H1 (cell line): ENCODE data around the gene PRKAR2B. TPM values are rescaled to one million over a fixed set of nuclear protein-coding genes. Genes with fewer than 3 reads are reported as not detected.

Source experiments
- CTCF ChIA-PET: fragments of 300-600 bp; sonication (Branson Sonifier 250); formaldehyde crosslinking; loops from one replicate; lab custom pipeline; 2021; ENCODE audit not compliant: partially characterized antibody; lab: Charles Lee
- POLR2A ChIA-PET: fragments of 300-600 bp; sonication (Branson Sonifier 250); formaldehyde crosslinking; loops from one replicate; lab custom pipeline; 2021; ENCODE audit warnings: inconsistent platforms; ENCODE audit not compliant: partially characterized antibody; lab: Charles Lee
- DNase-seq, 2 experiments: peaks; one replicate each; pipeline versions ENCODE4 v3.0.0 to v3.0.0-alpha.2; 2010 to 2022; ENCODE audit warnings: low spot score in 2 of 2, low read depth in 1 of 2, mixed read lengths in 1 of 2
- FAIRE-seq: peaks from 2 replicates; lab custom pipeline; 2011; peaks lifted over from hg19 to GRCh38; lab: Jason Lieb, UNC
- H2AFZ ChIP-seq: 2 replicates; pipeline ENCODE4 v1.8.1; 2012; ENCODE audit warnings: low read length, inconsistent platforms
- H2AK5ac ChIP-seq: 2 replicates; pipeline ENCODE4 v1.6.1; 2013; ENCODE audit warnings: low read depth, low read length
- H2BK120ac ChIP-seq: replicated peaks from 2 replicates; pipeline ENCODE3; 2013; ENCODE audit warnings: low read depth, low read length, inconsistent platforms
- H2BK12ac ChIP-seq: 2 replicates; pipeline ENCODE4 v1.6.1; 2013; ENCODE audit warnings: low read depth, low read length
- H2BK15ac ChIP-seq: 2 replicates; pipeline ENCODE4 v1.6.1; 2013; ENCODE audit warnings: low read length
- H2BK20ac ChIP-seq: 2 replicates; pipeline ENCODE4 v1.6.1; 2013; ENCODE audit warnings: low read length
- H2BK5ac ChIP-seq: 2 replicates; pipeline ENCODE4 v1.6.1; 2013; ENCODE audit warnings: low read depth, low read length
- H3K14ac ChIP-seq: 2 replicates; pipeline ENCODE4 v1.6.1; 2013; ENCODE audit warnings: inconsistent platforms; ENCODE audit not compliant: insufficient read length
- H3K18ac ChIP-seq: 2 replicates; pipeline ENCODE4 v1.6.1; 2013; ENCODE audit warnings: low read length; ENCODE audit errors: extremely low read depth
- H3K23ac ChIP-seq: 2 replicates; pipeline ENCODE4 v1.6.1; 2013; ENCODE audit warnings: inconsistent platforms; ENCODE audit not compliant: insufficient read length
- H3K23me2 ChIP-seq: 2 replicates; pipeline ENCODE4 v1.6.1; 2013; ENCODE audit warnings: low read depth, low read length
- H3K27ac ChIP-seq: 2 replicates; pipeline ENCODE4 v1.6.1; 2011; ENCODE audit warnings: low read depth, low read length, inconsistent platforms
- H3K27me3 ChIP-seq, 4 experiments: replicated peaks in 1 of 4; 1 replicate in 1 of 4; 2 replicates in 3 of 4; pipeline versions ENCODE4 v1.6.1 to v1.8.1; 2011 to 2013; ENCODE audit warnings: low read length in 3 of 4, mild to moderate bottlenecking in 3 of 4, inconsistent platforms in 2 of 4, mixed read lengths in 2 of 4, moderate library complexity in 1 of 4; ENCODE audit not compliant: control insufficient read depth in 3 of 4, insufficient read depth in 3 of 4; ENCODE audit errors: extremely low read depth in 1 of 4
- H3K36me3 ChIP-seq, 4 experiments: 2 replicates each; pipeline versions ENCODE4 v1.6.1 to v1.8.1; 2011 to 2013; ENCODE audit warnings: mild to moderate bottlenecking in 4 of 4, low read length in 3 of 4, moderate library complexity in 2 of 4, control low read depth in 1 of 4, inconsistent platforms in 1 of 4; ENCODE audit not compliant: insufficient read depth in 4 of 4, control insufficient read depth in 2 of 4
- H3K4ac ChIP-seq: replicated peaks from 2 replicates; pipeline ENCODE3; 2013; ENCODE audit warnings: low read length, low read depth, mixed read lengths, inconsistent platforms; ENCODE audit not compliant: insufficient read length
- H3K4me1 ChIP-seq, 4 experiments: replicated peaks in 1 of 4; 1 replicate in 1 of 4; 2 replicates in 3 of 4; pipeline versions ENCODE4 v1.6.1 to v1.8.1; 2011 to 2013; ENCODE audit warnings: low read length in 3 of 4, inconsistent platforms in 2 of 4, mixed read lengths in 1 of 4; ENCODE audit not compliant: insufficient read depth in 4 of 4, control insufficient read depth in 3 of 4
- H3K4me2 ChIP-seq, 2 experiments: 2 replicates each; pipeline versions ENCODE4 v1.6.1 to v1.8.1; 2011 to 2013; ENCODE audit warnings: low read depth in 2 of 2, low read length in 2 of 2, control low read depth in 1 of 2, inconsistent platforms in 1 of 2, mild to moderate bottlenecking in 1 of 2; ENCODE audit not compliant: insufficient read depth in 1 of 2
- H3K4me3 ChIP-seq, 4 experiments: fragments of 200-600, 300-600 bp in 1 of 4; sonication (generic), shearing (Covaris generic), sonication (Bioruptor Twin) in 1 of 4; 2 replicates each; pipeline versions ENCODE4 v1.5.1 to v1.8.1; 2011 to 2016; ENCODE audit warnings: low read length in 4 of 4, low read depth in 3 of 4, control low read depth in 2 of 4, inconsistent platforms in 2 of 4, mild to moderate bottlenecking in 2 of 4, mixed read lengths in 1 of 4, moderate library complexity in 1 of 4; ENCODE audit not compliant: insufficient read depth in 2 of 4; ENCODE audit errors: extremely low read depth in 1 of 4
- H3K56ac ChIP-seq: replicated peaks from 2 replicates; pipeline ENCODE3; 2013; ENCODE audit warnings: low read depth, mild to moderate bottlenecking, mixed read lengths, low read length, inconsistent platforms; ENCODE audit not compliant: insufficient read length
- H3K79me1 ChIP-seq: 2 replicates; pipeline ENCODE4 v1.6.1; 2013; ENCODE audit warnings: low read depth, low read length, control low read depth
- H3K79me2 ChIP-seq, 2 experiments: 2 replicates each; pipeline versions ENCODE4 v1.6.1 to v1.8.1; 2012 to 2013; ENCODE audit warnings: low read length in 2 of 2, mild to moderate bottlenecking in 2 of 2, inconsistent platforms in 1 of 2; ENCODE audit not compliant: insufficient read depth in 2 of 2, control insufficient read depth in 1 of 2
- H3K9ac ChIP-seq, 4 experiments: replicated peaks in 1 of 4; 1 replicate in 1 of 4; 2 replicates in 3 of 4; pipeline versions ENCODE4 v1.6.1 to v1.8.1; 2011 to 2013; ENCODE audit warnings: low read depth in 3 of 4, low read length in 3 of 4, control low read depth in 2 of 4, mild to moderate bottlenecking in 2 of 4, moderate library complexity in 2 of 4, inconsistent platforms in 1 of 4; ENCODE audit errors: extremely low read depth in 1 of 4
- H3K9me3 ChIP-seq, 2 experiments: 2 replicates each; pipeline versions ENCODE4 v1.6.1 to v1.8.1; 2012 to 2013; ENCODE audit warnings: mild to moderate bottlenecking in 2 of 2, moderate library complexity in 2 of 2, control low read depth in 1 of 2, inconsistent platforms in 1 of 2, low read depth in 1 of 2, low read length in 1 of 2, mixed read lengths in 1 of 2; ENCODE audit not compliant: insufficient read depth in 2 of 2
- H4K20me1 ChIP-seq, 2 experiments: replicated peaks in 1 of 2; 2 replicates each; pipeline versions ENCODE3 to v1.8.1; 2011 to 2013; ENCODE audit warnings: inconsistent platforms in 2 of 2, low read length in 2 of 2, mild to moderate bottlenecking in 1 of 2; ENCODE audit not compliant: insufficient read depth in 2 of 2, control insufficient read depth in 1 of 2
- H4K5ac ChIP-seq: 2 replicates; pipeline ENCODE4 v1.6.1; 2013; ENCODE audit warnings: low read length, low read depth, mixed read lengths, inconsistent platforms; ENCODE audit not compliant: insufficient read length
- H4K8ac ChIP-seq: 2 replicates; pipeline ENCODE4 v1.8.0; 2013; ENCODE audit warnings: mild to moderate bottlenecking, moderate library complexity, low read length, inconsistent platforms; ENCODE audit not compliant: insufficient read depth; ENCODE audit errors: extremely low read depth
- H4K91ac ChIP-seq: replicated peaks from 2 replicates; pipeline ENCODE3; 2013; ENCODE audit warnings: low read length, mixed read lengths, inconsistent platforms; ENCODE audit not compliant: insufficient read length
- TBP ChIP-seq: IDR thresholded peaks from 2 replicates; pipeline ENCODE4 v1.6.1; 2011; ENCODE audit warnings: low read depth, low read length, improper control_type of control experiment
- TEAD4 ChIP-seq: IDR thresholded peaks from 2 replicates; pipeline ENCODE4 v1.6.1; 2012; ENCODE audit warnings: low read depth, low read length, inconsistent platforms, mixed read lengths
- WGBS, 2 experiments: shearing (Covaris generic) in 1 of 2; methylation state at CpG; one replicate each; pipeline versions ENCODE4 v1.1.6 to v1.1.7; 2013 to 2015; ENCODE audit warnings: low lambda C conversion rate in 2 of 2, mixed read lengths in 2 of 2, inconsistent platforms in 1 of 2, low coverage in 1 of 2, missing lambda C conversion rate in 1 of 2; ENCODE audit not compliant: insufficient replicate concordance in 2 of 2, insufficient coverage in 1 of 2, insufficient read length in 1 of 2; ENCODE audit errors: extremely low coverage in 1 of 2, missing lambda C conversion rate in 1 of 2; 5-methylcytosine and 5-hydroxymethylcytosine counted together
- polyA plus RNA-seq, 7 experiments: library from polyadenylated mRNA; depleted of rRNA in 3 of 7; stranded (reverse) in 5 of 7; unstranded in 2 of 7; fragments of >200 nt in 5 of 7; fragments of 200-250 nt in 2 of 7; gene quantifications; 1 replicate in 5 of 7; 2 replicates in 1 of 7; 4 replicates in 1 of 7; pipeline versions ENCODE4 v1.2.1 to v1.2.3, GENCODE V29; 2011 to 2013; ENCODE audit warnings: missing spikeins in 2 of 7, mixed read lengths in 2 of 7
- total RNA-seq: library from RNA; stranded (reverse); fragmentation: NEBNext Ultra II Directional; extraction: Animal tissue kit (Norgen Biotek cat#: 25700); gene quantifications from 2 replicates; pipeline ENCODE4 v1.2.1, GENCODE V29; 2021

The PRKAR2B gene
- total and polyA plus RNA-seq, 2 of the 8 experiments (the other 6 are each of a cell fraction or from before 2014, with no cell fraction given): 10.4 to 37.0 TPM

GRCh38 chr7:107130487-107131220 lies 86.1 kb downstream of the PRKAR2B start:
- DNase-seq (no peak), FAIRE-seq (peak; percentile 96)
- no peaks in the 10 kb centered on the region for H3K9me3 ChIP-seq
- H4K8ac ChIP-seq: no peak overlapping the region
- H3K4me3 ChIP-seq: 0 out of 8 replicates have a peak overlapping the region, but pooled peaks of 1 of the 4 experiments have one; percentile 39
- H3K4me1 ChIP-seq: peaks cover 0 to 9% (median 4%) of the 10 kb centered on the region in 4 experiments; a peak in 4 of 7 replicates
- H4K5ac ChIP-seq: no peak overlapping the region
- WGBS, 2 experiments: 34% methylated on average over 6 of the region's 6 CpGs; no CpG with 5 or more reads in 1 of the 2 experiments
- H3K18ac ChIP-seq: no peak overlapping the region
- no peaks in the 10 kb centered on the region for H3K23me2 ChIP-seq
- H3K23ac ChIP-seq: no peak overlapping the region
- H2BK5ac ChIP-seq: no peak overlapping the region
- no peak overlapping the region for H3K27ac ChIP-seq
- no peak overlapping the region for H3K14ac ChIP-seq
- no peaks in the 10 kb centered on the region; a peak in 1 of 4 replicates for H3K79me2 ChIP-seq
- H3K4ac ChIP-seq: no peak overlapping the region
- H4K20me1 ChIP-seq: no peaks in the 10 kb centered on the region
- no peak overlapping the region for H3K9ac ChIP-seq
- no peak overlapping the region for H4K91ac ChIP-seq
- no peak overlapping the region for H2BK120ac ChIP-seq
- ChIA-PET POLR2A (no interaction called here), CTCF (interaction anchor here (0.7 to 5.7 kb wide), 18 partner anchors 8 to 338 kb away, joined by 3 to 67 read pairs (median 3); no protein-coding TSS in a partner anchor)
- H2AFZ ChIP-seq: no peak overlapping the region
- no peak overlapping the region for H2BK12ac ChIP-seq
- no peak overlapping the region for H2AK5ac ChIP-seq
- no peaks in the 10 kb centered on the region for H3K27me3 ChIP-seq
- H2BK20ac ChIP-seq: no peak overlapping the region
- no peaks in the 10 kb centered on the region for H3K79me1 ChIP-seq
- H3K36me3 ChIP-seq: no peaks in the 10 kb centered on the region; a peak in 1 of 8 replicates
- no peak overlapping the region for H2BK15ac ChIP-seq
- no peak overlapping the region for H3K56ac ChIP-seq
- peak overlapping the region in 1 of 2 experiments; percentile 53; a peak in 2 of 4 replicates for H3K4me2 ChIP-seq
- TF ChIP-seq TBP: no peak
- no peak for TF ChIP-seq TEAD4
